ENCODE results near the gene MDN1.

MDN1 gene

DNA sequence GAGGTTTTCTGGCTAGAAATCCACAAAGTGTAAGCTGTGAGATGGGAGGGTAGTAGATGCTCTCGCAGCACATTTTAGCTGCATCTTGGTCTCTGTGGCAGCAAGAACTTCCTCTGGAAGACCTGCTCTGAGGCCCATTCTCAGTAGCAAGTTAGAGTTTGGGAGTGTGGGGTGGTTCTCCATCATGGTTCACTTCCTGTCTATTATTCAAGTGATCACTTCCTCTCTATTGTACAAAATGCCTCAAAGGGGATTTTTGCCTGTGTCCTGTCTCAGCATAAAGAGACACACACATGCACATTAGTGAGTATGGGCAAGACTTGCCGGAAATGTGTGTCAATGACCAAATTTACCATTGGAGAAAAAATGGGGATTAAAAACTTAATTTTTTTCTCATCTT, 223.5 kb downstream of the MDN1 start:
- DNase-seq (ENCODE audit: low read depth): no peak
- TF ChIP-seq, protein P1, sequence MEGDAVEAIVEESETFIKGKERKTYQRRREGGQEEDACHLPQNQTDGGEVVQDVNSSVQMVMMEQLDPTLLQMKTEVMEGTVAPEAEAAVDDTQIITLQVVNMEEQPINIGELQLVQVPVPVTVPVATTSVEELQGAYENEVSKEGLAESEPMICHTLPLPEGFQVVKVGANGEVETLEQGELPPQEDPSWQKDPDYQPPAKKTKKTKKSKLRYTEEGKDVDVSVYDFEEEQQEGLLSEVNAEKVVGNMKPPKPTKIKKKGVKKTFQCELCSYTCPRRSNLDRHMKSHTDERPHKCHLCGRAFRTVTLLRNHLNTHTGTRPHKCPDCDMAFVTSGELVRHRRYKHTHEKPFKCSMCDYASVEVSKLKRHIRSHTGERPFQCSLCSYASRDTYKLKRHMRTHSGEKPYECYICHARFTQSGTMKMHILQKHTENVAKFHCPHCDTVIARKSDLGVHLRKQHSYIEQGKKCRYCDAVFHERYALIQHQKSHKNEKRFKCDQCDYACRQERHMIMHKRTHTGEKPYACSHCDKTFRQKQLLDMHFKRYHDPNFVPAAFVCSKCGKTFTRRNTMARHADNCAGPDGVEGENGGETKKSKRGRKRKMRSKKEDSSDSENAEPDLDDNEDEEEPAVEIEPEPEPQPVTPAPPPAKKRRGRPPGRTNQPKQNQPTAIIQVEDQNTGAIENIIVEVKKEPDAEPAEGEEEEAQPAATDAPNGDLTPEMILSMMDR (IDR thresholded peaks at IDR 0.05; ENCODE audit: control insufficient read depth, insufficient read depth, low read depth, low read length, missing control alignments): no peak
- H3K4me3 ChIP-seq (ENCODE audit: control insufficient read depth, low read depth, low read length): no peak overlapping the region
